D721Med (cell line): ENCODE data around the gene IHH.
A peak's percentile ranks its signal among the peaks of the same experiment; 100 is the strongest.

ENCODE experiments used
- DNase-seq: peaks from one replicate; pipeline ENCODE4 v3.0.0; 2011; ENCODE audit warnings: low spot score; ENCODE audit not compliant: insufficient read length
- FAIRE-seq: peaks from 2 replicates; lab custom pipeline; 2011; peaks lifted over from hg19 to GRCh38; lab: Jason Lieb, UNC
- CTCF ChIP-seq: IDR thresholded peaks from 2 replicates; pipeline ENCODE4 v1.5.1; 2012; ENCODE audit warnings: mild to moderate bottlenecking, control low read depth; ENCODE audit not compliant: insufficient read depth; ENCODE audit errors: missing control alignments

Gene IHH

GRCh38 chr2:219041252-219041651 lies 19.5 kb downstream of the IHH start, which contains the start of gene CFAP65:
CFAP65 (minus strand) TSS chr2:219041516; CDS start chr2:219039048, 2,468 bp downstream.
- FAIRE-seq (no peak), DNase-seq (peak; percentile 57)
- TF ChIP-seq CTCF, result no peak

- FAIRE-seq, result no peak
These were observed 22.1 kb downstream of the IHH start for GRCh38 chr2:219038600-219038999.

GRCh38 chr2:219037783-219038499 lies 22.8 kb downstream of the IHH start:
- no peak for FAIRE-seq
- DNase-seq, result no peak
- no peak for TF ChIP-seq CTCF

More at GRCh38 chr2:219038600-219038999, 22.1 kb downstream of the IHH start:
- DNase-seq, result no peak
- no peak for TF ChIP-seq CTCF

GRCh38 chr2:219035942-219036341 lies 24.8 kb downstream of the IHH start:
- TF ChIP-seq CTCF, result no peak
- FAIRE-seq, result no peak
- no peak for DNase-seq

GRCh38 chr2:219034823-219035222 lies 25.9 kb downstream of the IHH start:
- no peak for TF ChIP-seq CTCF
- FAIRE-seq (no peak), DNase-seq (no peak)

- no peak for TF ChIP-seq CTCF
- DNase-seq (no peak), FAIRE-seq (no peak)
These were observed 28.5 kb downstream of the IHH start for GRCh38 chr2:219032051-219032745.

GRCh38 chr2:219031005-219031738 lies 29.5 kb downstream of the IHH start:
- no peak for DNase-seq
- FAIRE-seq, result no peak
- no peak for TF ChIP-seq CTCF
